GM12875 (cell line): ENCODE data around the gene KLHL22.
"Not testable (repeated sequence)": the region's sequence is repeated elsewhere in the genome, so short reads cannot be mapped to it uniquely, and the experiment has no call there.

ENCODE experiments used
- H3K4me3 ChIP-seq: one replicate; pipeline ENCODE4 v1.5.1; 2011; ENCODE audit warnings: low read depth, low read length, control low read depth
- CTCF ChIP-seq: IDR thresholded peaks from 2 replicates; pipeline ENCODE4 v1.5.1; 2011; ENCODE audit warnings: low read depth, mild to moderate bottlenecking, control low read depth, inconsistent platforms, low read length, moderate library complexity, borderline replicate concordance; ENCODE audit not compliant: insufficient read depth

Gene KLHL22

GRCh38 chr22:20507253-20508066 lies 11.9 kb upstream of the KLHL22 start, which contains the start of gene MED15:
MED15 (plus strand) TSS chr22:20507610; CDS start chr22:20507679, 69 bp downstream.
- no peak for TF ChIP-seq CTCF
- peak within 1 kb of the TSS; percentile 84 for H3K4me3 ChIP-seq

- TF ChIP-seq CTCF: no peak
- H3K4me3 ChIP-seq: no peak overlapping the region
Observed at GRCh38 chr22:20506543-20507252, 11.1 kb upstream of the KLHL22 start.

- not testable (repeated sequence) for H3K4me3 ChIP-seq
Observed at GRCh38 chr22:20504293-20504922, 8.8 kb upstream of the KLHL22 start.

- no peak for TF ChIP-seq CTCF
- no peak overlapping the region for H3K4me3 ChIP-seq
Observed at GRCh38 chr22:20503816-20504215, 8.2 kb upstream of the KLHL22 start.

- no peak overlapping the region for H3K4me3 ChIP-seq
- no peak for TF ChIP-seq CTCF
Observed at GRCh38 chr22:20499769-20500168, 4.2 kb upstream of the KLHL22 start.

- no peak for TF ChIP-seq CTCF
- no peak overlapping the region for H3K4me3 ChIP-seq
Observed at GRCh38 chr22:20498913-20499312, 3.3 kb upstream of the KLHL22 start.

GRCh38 chr22:20497426-20497825 lies 1.8 kb upstream of the KLHL22 start:
- no peak for TF ChIP-seq CTCF
- no peak overlapping the region for H3K4me3 ChIP-seq
